Retinal pigment epithelial cell (primary cell): Measurements from ENCODE around the gene VPS26A.

Experiments used
- DNase-seq: peaks from one replicate; pipeline ENCODE4 v3.0.0-alpha.2; 2010; ENCODE audit warnings: low read depth
- H3K4me3 ChIP-seq: 2 replicates; pipeline ENCODE4 v1.5.1; 2011; ENCODE audit warnings: mild to moderate bottlenecking, low read length, control low read depth, moderate library complexity
- CTCF ChIP-seq: conservative IDR thresholded peaks from 2 replicates; pipeline ENCODE4 v1.5.1; 2011; ENCODE audit warnings: low read depth, low read length, control low read depth, inconsistent platforms

The VPS26A gene

GRCh38 chr10:69182005-69182404 is 58.0 kb downstream of the VPS26A start:
- DNase-seq: no peak
- H3K4me3 ChIP-seq: no peak overlapping the region
- TF ChIP-seq CTCF: no peak

DNA sequence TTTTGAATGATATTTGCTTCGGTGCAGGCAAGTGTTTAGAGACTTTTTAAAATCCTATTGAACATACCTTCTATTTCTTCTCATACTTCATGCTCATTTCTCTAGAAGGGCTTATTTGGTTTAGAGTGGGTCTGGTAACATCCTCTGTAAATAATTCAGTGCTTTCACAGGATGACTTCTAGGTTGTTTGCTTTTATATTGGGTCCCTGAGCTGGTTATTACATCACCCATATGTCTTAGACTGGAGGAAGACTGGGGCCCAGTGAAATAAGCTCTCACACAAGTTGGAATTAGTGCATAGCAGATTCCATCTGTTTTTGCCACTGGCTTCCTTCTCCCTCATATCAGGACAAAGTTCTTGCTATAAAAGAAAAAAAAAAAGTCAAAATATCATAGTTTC is 62.5 kb downstream of the VPS26A start:
- H3K4me3 ChIP-seq: no peak overlapping the region
- no peak for TF ChIP-seq CTCF
- no peak for DNase-seq

DNA sequence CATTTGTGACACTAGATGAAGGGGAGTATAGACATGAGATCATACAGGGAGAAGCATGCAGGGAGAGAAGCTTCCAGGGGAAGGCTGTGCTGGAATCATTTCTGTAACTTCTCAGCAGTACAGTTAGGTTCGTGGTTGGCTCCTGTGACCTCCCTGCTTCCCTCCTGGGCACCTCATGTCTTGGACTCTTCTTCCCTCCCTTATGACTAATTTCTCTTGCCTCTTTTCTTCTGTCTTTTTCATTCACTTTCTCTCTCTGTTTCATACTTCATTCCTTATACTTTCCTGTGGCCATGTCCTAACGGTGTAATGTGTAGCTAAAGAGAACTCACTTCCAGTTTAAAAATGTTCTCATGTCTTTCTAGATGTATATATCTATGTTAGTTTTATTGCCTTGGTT is 77.1 kb downstream of the VPS26A start:
- no peak overlapping the region for H3K4me3 ChIP-seq
- no peak for TF ChIP-seq CTCF

DNA sequence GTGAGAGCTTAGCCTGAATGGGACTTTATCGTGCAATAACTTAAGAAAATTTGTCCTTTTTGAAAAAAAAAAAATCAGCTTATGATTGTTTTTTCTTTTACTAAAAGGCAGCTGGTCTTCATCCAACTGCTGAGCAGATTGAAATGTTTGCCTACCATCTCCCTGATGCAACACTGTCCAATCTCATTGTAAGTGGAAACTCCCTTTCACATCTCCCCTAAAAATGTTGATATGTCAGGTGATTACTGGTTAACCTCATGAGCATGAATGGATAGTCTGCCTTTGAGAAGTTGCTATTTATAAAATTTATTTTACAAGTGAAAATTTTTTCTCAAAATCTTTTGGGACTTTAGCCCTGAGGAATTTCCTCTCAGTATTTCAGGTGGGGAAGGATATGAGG is 78.4 kb downstream of the VPS26A start:
- H3K4me3 ChIP-seq: no peak overlapping the region
- no peak for DNase-seq
- TF ChIP-seq CTCF: no peak

More for the DNA sequence above, 77.1 kb downstream of the VPS26A start:
- DNase-seq: no peak

DNA sequence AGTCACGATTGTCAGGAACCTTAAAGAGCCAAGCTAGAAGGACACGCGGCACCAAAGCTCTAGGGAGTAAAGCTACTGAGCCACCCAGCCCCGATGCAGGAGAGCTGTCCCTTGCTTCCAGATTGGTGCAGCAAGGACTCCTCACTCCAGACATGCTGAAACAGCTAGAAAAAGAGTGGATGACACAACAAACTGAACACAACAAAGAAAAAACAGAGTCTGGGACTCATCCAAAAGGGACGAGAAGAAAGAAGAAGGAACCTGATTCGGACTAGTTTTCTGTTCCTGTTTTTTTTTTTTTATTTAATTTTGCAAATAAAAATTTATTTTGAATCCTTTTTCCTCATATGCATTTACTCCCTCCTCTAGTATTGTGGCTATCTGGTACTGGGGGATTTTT is 84.8 kb downstream of the VPS26A start:
- TF ChIP-seq CTCF: no peak
- no peak overlapping the region for H3K4me3 ChIP-seq
- DNase-seq: no peak

DNA sequence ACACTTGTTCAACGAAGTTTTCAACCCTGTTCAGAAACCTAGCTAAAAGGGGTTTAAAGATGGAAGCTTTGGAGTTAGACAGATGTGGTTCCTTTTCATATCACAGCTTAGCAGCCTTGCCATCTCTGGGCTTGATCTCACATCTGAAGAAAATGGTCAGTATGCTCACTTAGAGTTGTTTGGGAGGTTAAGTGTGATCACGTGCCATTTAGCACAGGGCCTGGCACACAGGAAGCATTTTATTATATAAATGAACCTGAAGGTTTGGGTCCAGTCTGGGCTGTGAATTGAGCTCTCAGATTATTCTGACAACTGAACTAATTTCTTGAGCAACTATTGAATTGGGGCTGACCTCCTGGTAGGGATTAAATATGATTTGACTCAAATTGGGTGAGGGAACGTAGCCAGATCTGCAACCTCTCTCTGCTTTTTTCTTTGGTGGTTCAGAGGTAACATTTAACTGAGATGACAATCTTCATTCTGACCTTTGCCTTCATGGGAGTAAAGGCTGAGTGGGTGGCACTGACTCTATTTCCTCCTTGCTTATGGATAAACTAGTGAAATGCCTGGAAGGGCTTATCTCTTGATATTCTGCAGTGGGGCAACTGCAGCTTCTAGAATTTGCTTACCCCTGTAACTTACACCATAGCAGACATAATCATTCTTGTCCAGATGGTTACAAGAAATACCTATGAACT is 86.0 kb downstream of the VPS26A start:
- TF ChIP-seq CTCF: no peak
- DNase-seq: no peak
- no peak overlapping the region for H3K4me3 ChIP-seq

DNA sequence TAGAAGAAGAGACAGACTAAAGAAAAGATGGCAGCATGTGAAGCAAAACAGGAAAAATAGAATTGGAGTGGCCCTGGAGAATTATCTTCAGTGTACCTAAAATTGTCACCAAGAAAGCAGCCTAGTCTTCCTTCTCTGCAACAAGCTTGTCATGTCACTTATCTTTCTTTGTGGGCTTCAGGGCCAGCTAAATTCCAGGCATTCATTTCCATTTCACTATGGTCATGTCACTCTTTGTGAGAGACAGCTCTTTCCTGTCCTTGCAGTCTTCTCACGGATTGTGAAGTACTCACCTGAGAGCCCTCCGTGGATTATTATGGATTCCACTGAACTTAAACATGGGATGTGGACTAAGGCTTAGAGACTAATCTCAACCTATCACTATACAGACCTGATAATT is 87.1 kb downstream of the VPS26A start:
- no peak for DNase-seq
- TF ChIP-seq CTCF: no peak
- no peak overlapping the region for H3K4me3 ChIP-seq
